CD4-positive, CD25-positive, alpha-beta regulatory T cell (primary cell): ENCODE results near the gene PPFIA2. TPM values are rescaled to one million over a fixed set of nuclear protein-coding genes. Genes with fewer than 3 reads are reported as not detected.

ENCODE experiments used
- ATAC-seq, 2 donors: fragments of 150-1000 bp; cut with Tn5 transposase; one replicate each; pipeline ENCODE4 v1.10.0; 2021; ENCODE audit warnings: low read depth in 2 of 2, moderate number of reproducible peaks in 2 of 2, moderate library complexity in 1 of 2
- DNase-seq, 3 donors: peaks; one replicate each; pipeline versions ENCODE4 v3.0.0 to v3.0.0-alpha.2; 2012 to 2022; ENCODE audit warnings: mixed read lengths in 1 of 3
- H3K27ac ChIP-seq: one replicate; pipeline ENCODE4 v1.7.0; 2013; ENCODE audit warnings: mild to moderate bottlenecking, low read length; ENCODE audit not compliant: insufficient read depth, poor library complexity, severe bottlenecking
- H3K27me3 ChIP-seq: one replicate; pipeline ENCODE4 v1.7.0; 2013; ENCODE audit warnings: low read length; ENCODE audit not compliant: control insufficient read depth, insufficient read depth
- H3K36me3 ChIP-seq: one replicate; pipeline ENCODE4 v1.7.0; 2013; ENCODE audit warnings: mild to moderate bottlenecking, low read length, moderate library complexity; ENCODE audit not compliant: control insufficient read depth, insufficient read depth
- H3K4me1 ChIP-seq: 2 replicates; pipeline ENCODE4 v1.7.0; 2013; ENCODE audit warnings: mild to moderate bottlenecking, low read length; ENCODE audit not compliant: insufficient read depth, control insufficient read depth, poor library complexity, severe bottlenecking
- H3K4me3 ChIP-seq: one replicate; pipeline ENCODE4 v1.7.0; 2013; ENCODE audit warnings: low read depth, mild to moderate bottlenecking, low read length, moderate library complexity
- H3K9me3 ChIP-seq, 2 experiments: 1 replicate in 1 of 2; 2 replicates in 1 of 2; pipeline ENCODE4 v1.7.0; 2013; ENCODE audit warnings: low read length in 2 of 2, mild to moderate bottlenecking in 1 of 2, moderate library complexity in 1 of 2; ENCODE audit not compliant: control insufficient read depth in 2 of 2
- H3K27ac Mint-ChIP-seq, 3 donors: one replicate each; pipeline ENCODE4 v1.8.0; 2020 to 2022; ENCODE audit warnings: mild to moderate bottlenecking in 3 of 3, mixed read lengths in 3 of 3, moderate library complexity in 2 of 3
- H3K27me3 Mint-ChIP-seq: one replicate; pipeline ENCODE4 v1.8.0; 2022; ENCODE audit warnings: mild to moderate bottlenecking, mixed read lengths
- H3K36me3 Mint-ChIP-seq: one replicate; pipeline ENCODE4 v1.8.0; 2020; ENCODE audit warnings: mixed read lengths
- H3K4me1 Mint-ChIP-seq, 4 donors: one replicate each; pipeline ENCODE4 v1.8.0; 2020 to 2022; ENCODE audit warnings: mixed read lengths in 4 of 4, mild to moderate bottlenecking in 1 of 4
- H3K4me3 Mint-ChIP-seq, 4 donors: one replicate each; pipeline ENCODE4 v1.8.0; 2020 to 2022; ENCODE audit warnings: mild to moderate bottlenecking in 4 of 4, mixed read lengths in 4 of 4, moderate library complexity in 3 of 4
- H3K9me3 Mint-ChIP-seq, 7 donors: one replicate each; pipeline ENCODE4 v1.8.0; 2020 to 2022; ENCODE audit warnings: mixed read lengths in 7 of 7, mild to moderate bottlenecking in 3 of 7, moderate library complexity in 2 of 7
- polyA plus RNA-seq, 4 donors: library from polyadenylated mRNA; unstranded; fragments of 300-500 nt; fragmentation: Illumina TruSeq; gene quantifications; one replicate each; pipeline ENCODE4 v1.2.3, GENCODE V29; 2021
- total RNA-seq: library from RNA; stranded (reverse); gene quantifications from one replicate; pipeline ENCODE4 v1.2.3, GENCODE V29; 2022

PPFIA2 gene
- total and polyA plus RNA-seq, 5 donors from 2014 or later, result not detected

- Histone ChIP-seq H3K4me1 (no peaks in the 10 kb centered on the region), H3K4me3 (no peak overlapping the region), H3K9me3 (peaks cover 0 to 6% of the 10 kb centered on the region in 2 experiments), H3K27me3 (no peaks in the 10 kb centered on the region), H3K27ac (no peak overlapping the region), H3K36me3 (no peaks in the 10 kb centered on the region)
- DNase-seq (no peak), ATAC-seq (no peak)
- Mint-ChIP-seq H3K9me3 (peaks cover 0 to 20% (median 8%) of the 10 kb centered on the region in 7 donors), H3K36me3 (no peaks in the 10 kb centered on the region), H3K27ac (no peak overlapping the region), H3K4me1 (no peaks in the 10 kb centered on the region), H3K27me3 (no peaks in the 10 kb centered on the region), H3K4me3 (no peak overlapping the region)
Observed at GRCh38 chr12:81274637-81275529, 484.3 kb downstream of the PPFIA2 start.

- ATAC-seq, result no peak
- no peaks in the 10 kb centered on the region for H3K36me3 ChIP-seq
- no peaks in the 10 kb centered on the region for H3K27me3 ChIP-seq
- DNase-seq, result no peak
- no peaks in the 10 kb centered on the region for H3K4me1 Mint-ChIP-seq
- H3K9me3 ChIP-seq, result no peaks in the 10 kb centered on the region
- H3K4me1 ChIP-seq, result no peaks in the 10 kb centered on the region
- H3K4me3 ChIP-seq, result no peak overlapping the region
- H3K27ac ChIP-seq, result no peak overlapping the region
- H3K9me3 Mint-ChIP-seq, result peaks cover 0 to 15% (median 8%) of the 10 kb centered on the region in 7 donors
- H3K4me3 Mint-ChIP-seq, result no peak overlapping the region
- no peaks in the 10 kb centered on the region for H3K27me3 Mint-ChIP-seq
- no peaks in the 10 kb centered on the region for H3K36me3 Mint-ChIP-seq
- H3K27ac Mint-ChIP-seq, result no peak overlapping the region
Observed at GRCh38 chr12:81270385-81270784, 488.8 kb downstream of the PPFIA2 start.

DNA sequence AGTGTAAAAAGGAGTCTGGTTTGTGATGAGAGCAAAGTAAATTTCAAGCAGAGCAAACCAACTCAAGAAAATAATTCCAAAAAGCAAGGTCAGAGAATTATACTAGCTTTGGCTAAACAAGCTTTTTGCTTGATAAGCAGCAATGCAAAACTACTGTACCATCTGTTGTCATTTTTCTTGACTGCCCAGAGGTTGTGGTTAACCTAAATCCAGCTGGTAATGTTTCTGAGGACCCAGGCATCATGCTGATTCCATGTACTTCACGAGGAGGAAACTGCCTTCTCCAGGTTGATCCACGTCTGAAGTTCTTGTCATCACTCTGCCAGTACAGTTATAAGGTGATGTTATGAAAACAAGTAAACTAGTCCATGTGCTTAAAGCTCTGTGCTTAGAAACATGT is 496.1 kb downstream of the PPFIA2 start:
- H3K4me1 Mint-ChIP-seq, result no peaks in the 10 kb centered on the region

GRCh38 chr12:81261508-81262207 is 497.5 kb downstream of the PPFIA2 start:
- H3K27me3 ChIP-seq, result no peaks in the 10 kb centered on the region
- H3K4me3 Mint-ChIP-seq, result no peak overlapping the region

More for the DNA sequence above, 496.1 kb downstream of the PPFIA2 start:
- Mint-ChIP-seq H3K36me3 (no peaks in the 10 kb centered on the region), H3K9me3 (peaks cover 0 to 4% (median 3%) of the 10 kb centered on the region in 7 donors), H3K27ac (no peak overlapping the region), H3K4me3 (no peak overlapping the region), H3K27me3 (no peaks in the 10 kb centered on the region)
- Histone ChIP-seq H3K9me3 (no peaks in the 10 kb centered on the region), H3K27me3 (no peaks in the 10 kb centered on the region), H3K36me3 (no peaks in the 10 kb centered on the region), H3K4me1 (no peaks in the 10 kb centered on the region), H3K4me3 (no peak overlapping the region), H3K27ac (no peak overlapping the region)
- DNase-seq (no peak), ATAC-seq (no peak)

GRCh38 chr12:81259360-81259759 is 499.8 kb downstream of the PPFIA2 start:
- no peaks in the 10 kb centered on the region for H3K9me3 ChIP-seq
- ATAC-seq (no peak), DNase-seq (no peak)
- Mint-ChIP-seq H3K9me3 (peaks cover 0 to 4% (median 0%) of the 10 kb centered on the region in 7 donors), H3K27me3 (no peaks in the 10 kb centered on the region), H3K4me3 (no peak overlapping the region), H3K4me1 (no peaks in the 10 kb centered on the region), H3K27ac (no peak overlapping the region), H3K36me3 (no peaks in the 10 kb centered on the region)
- H3K4me1 ChIP-seq, result no peaks in the 10 kb centered on the region
- no peak overlapping the region for H3K4me3 ChIP-seq
- no peaks in the 10 kb centered on the region for H3K36me3 ChIP-seq
- no peaks in the 10 kb centered on the region for H3K27me3 ChIP-seq
- H3K27ac ChIP-seq, result no peak overlapping the region

More at GRCh38 chr12:81261508-81262207, 497.5 kb downstream of the PPFIA2 start:
- Mint-ChIP-seq H3K9me3 (peaks cover 0 to 4% (median 0%) of the 10 kb centered on the region in 7 donors), H3K27ac (no peak overlapping the region), H3K36me3 (no peaks in the 10 kb centered on the region), H3K4me1 (no peaks in the 10 kb centered on the region), H3K27me3 (no peaks in the 10 kb centered on the region)
- Histone ChIP-seq H3K36me3 (no peaks in the 10 kb centered on the region), H3K4me3 (no peak overlapping the region), H3K27ac (no peak overlapping the region), H3K9me3 (no peaks in the 10 kb centered on the region), H3K4me1 (no peaks in the 10 kb centered on the region)
- ATAC-seq (no peak), DNase-seq (no peak)

DNA sequence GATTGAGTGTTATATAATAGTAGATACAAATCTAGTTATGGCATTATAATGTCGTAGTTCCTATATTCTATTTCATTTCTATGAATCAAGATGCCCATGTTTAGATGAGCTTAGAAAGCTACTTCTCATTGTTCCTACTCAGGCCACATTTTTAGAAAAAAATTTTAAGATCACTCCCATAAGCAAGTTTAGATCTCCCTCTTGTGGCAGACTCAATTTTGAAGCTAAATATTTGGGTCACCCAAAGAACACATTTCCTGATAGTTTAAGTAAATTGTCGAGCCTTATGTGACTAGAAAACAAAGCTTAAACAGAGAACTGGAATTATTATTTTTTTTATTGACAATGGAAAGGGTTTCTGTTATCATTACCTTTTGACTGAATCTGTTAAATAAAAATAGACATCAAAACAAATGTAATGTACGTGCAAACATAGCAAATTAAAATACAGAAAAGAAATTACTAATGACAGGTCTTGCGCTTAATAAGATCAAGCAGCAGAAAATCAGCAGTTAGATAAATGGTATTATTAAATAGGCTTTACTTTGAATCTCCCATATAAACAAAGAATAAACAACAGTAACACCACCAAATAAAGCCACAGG is 501.1 kb downstream of the PPFIA2 start:
- Mint-ChIP-seq H3K36me3 (no peaks in the 10 kb centered on the region), H3K27me3 (no peaks in the 10 kb centered on the region), H3K4me3 (no peak overlapping the region), H3K9me3 (peaks cover 0 to 2% (median 0%) of the 10 kb centered on the region in 7 donors), H3K4me1 (no peaks in the 10 kb centered on the region), H3K27ac (no peak overlapping the region)
- Histone ChIP-seq H3K4me1 (no peaks in the 10 kb centered on the region), H3K27ac (no peak overlapping the region), H3K27me3 (no peaks in the 10 kb centered on the region), H3K4me3 (no peak overlapping the region), H3K36me3 (no peaks in the 10 kb centered on the region), H3K9me3 (no peaks in the 10 kb centered on the region)
- no peak for ATAC-seq
- DNase-seq, result no peak

DNA sequence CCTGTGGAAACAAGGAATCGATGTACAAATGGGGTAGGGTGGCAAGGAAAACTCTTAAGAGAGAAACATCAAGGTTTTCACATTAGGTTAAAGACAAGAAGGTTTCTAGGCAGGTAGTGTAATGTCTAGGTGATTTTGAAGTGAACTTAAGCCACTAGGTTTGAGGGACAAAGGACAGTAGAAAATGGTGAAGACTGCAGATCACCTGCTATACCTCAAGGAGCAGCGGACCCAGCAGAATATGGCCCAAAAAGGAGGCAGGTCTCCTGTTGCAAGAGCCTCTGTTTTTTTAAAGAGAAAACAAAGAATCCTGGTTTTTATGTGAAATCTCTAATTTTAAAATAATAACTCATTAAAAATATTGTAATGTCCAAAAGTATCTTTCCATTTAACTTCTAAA is 503.2 kb downstream of the PPFIA2 start:
- Mint-ChIP-seq H3K36me3 (no peaks in the 10 kb centered on the region), H3K9me3 (peaks cover 0 to 9% (median 0%) of the 10 kb centered on the region in 7 donors), H3K27ac (no peak overlapping the region), H3K27me3 (no peaks in the 10 kb centered on the region), H3K4me1 (no peaks in the 10 kb centered on the region), H3K4me3 (no peak overlapping the region)
- no peaks in the 10 kb centered on the region for H3K9me3 ChIP-seq
- H3K36me3 ChIP-seq, result no peaks in the 10 kb centered on the region
- no peaks in the 10 kb centered on the region for H3K4me1 ChIP-seq
- no peak overlapping the region for H3K4me3 ChIP-seq
- ATAC-seq, result no peak
- DNase-seq, result no peak
- no peak overlapping the region for H3K27ac ChIP-seq
- H3K27me3 ChIP-seq, result no peaks in the 10 kb centered on the region
